AG04449 (cell line): Measurements from ENCODE around the gene ESRRA.
A peak's percentile ranks its signal among the peaks of the same experiment; 100 is the strongest.

Experiments
- CTCF ChIA-PET: fragments of 350-600 bp; formaldehyde crosslinking; extraction: SDS; loops from one replicate; lab custom pipeline; 2021; ENCODE audit warnings: antibody characterized with exemption; lab: Yijun Ruan, JAX
- POLR2A ChIA-PET: fragments of 400-600, 350-600 bp; formaldehyde crosslinking; extraction: SDS; loops from one replicate; lab custom pipeline; 2020; ENCODE audit warnings: antibody characterized with exemption, inconsistent platforms; lab: Yijun Ruan, JAX
- DNase-seq: peaks from one replicate; pipeline ENCODE4 v3.0.0-alpha.2; 2010; ENCODE audit warnings: low read depth, low spot score
- H3K4me3 ChIP-seq: 2 replicates; pipeline ENCODE4 v1.5.1; 2011; ENCODE audit warnings: low read depth, mild to moderate bottlenecking, control low read depth, low read length
- TF ChIP-seq, protein P1 (sequence below): IDR thresholded peaks from one replicate; pipeline ENCODE4 v1.5.1; 2011; ENCODE audit warnings: mild to moderate bottlenecking, moderate library complexity, low read length, control low read depth, inconsistent platforms; ENCODE audit not compliant: insufficient read depth; ENCODE audit errors: missing control alignments

The ESRRA gene

DNA sequence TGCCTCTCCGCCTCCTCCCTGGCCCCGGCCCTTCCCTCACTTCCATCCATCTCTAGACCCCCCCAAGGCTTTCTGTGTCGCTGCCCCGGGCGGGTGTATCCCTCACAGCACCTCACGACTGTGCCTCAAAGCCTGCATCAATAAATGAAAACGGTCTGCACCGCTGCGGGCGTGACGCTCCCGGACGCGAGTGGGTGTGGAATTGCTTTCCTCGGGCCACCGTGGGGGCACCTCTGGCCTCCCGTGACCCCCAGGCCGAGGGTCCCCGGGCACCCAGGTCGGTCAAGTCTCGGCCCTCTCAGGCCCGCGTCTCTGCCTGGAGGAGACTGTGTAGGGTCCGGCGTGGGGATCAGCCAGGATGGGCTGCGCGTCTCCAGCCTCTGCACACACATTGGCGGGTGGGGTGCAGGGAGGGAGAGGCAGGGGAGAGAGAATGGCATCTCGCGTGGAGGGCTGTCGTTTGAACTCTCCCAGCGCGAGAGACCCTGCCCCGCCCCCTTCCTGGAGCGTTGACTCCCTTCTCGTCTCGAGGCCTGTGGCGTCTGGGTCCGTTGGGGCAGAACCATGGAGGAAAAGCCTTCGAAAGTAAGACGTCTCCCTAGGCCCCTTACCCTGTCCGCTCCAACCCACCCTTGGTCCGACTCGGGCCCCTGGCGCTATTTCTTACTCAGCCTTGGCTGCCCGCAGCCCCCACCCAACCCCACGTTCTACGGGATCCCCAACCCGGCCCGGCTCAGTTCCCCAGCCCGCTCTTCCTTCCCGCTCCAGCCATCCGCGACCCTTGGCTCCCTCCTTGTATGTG, 5.3 kb upstream of the ESRRA start, which contains the start of gene CATSPERZ:
Gene CATSPERZ, plus strand, starts transcription at position 512 of the 802 bp plus-strand sequence. Its CDS starts 53 bp downstream, at position 565.
- DNase-seq, result no peak
- H3K4me3 ChIP-seq, result peak within 1 kb of the TSS; percentile 49
- ChIA-PET POLR2A (interaction anchor here (1.6 kb wide), 2 partner anchors 29 to 96 kb away, joined by 5 to 6 read pairs; no protein-coding TSS in a partner anchor), CTCF (interaction anchor here (0.9 to 8.2 kb wide), 27 partner anchors 7 to 351 kb away, joined by 3 to 305 read pairs (median 8); partner anchors contain the start of genes BAD, FERMT3, GPR137 and KCNK4)
- TF ChIP-seq, protein P1, sequence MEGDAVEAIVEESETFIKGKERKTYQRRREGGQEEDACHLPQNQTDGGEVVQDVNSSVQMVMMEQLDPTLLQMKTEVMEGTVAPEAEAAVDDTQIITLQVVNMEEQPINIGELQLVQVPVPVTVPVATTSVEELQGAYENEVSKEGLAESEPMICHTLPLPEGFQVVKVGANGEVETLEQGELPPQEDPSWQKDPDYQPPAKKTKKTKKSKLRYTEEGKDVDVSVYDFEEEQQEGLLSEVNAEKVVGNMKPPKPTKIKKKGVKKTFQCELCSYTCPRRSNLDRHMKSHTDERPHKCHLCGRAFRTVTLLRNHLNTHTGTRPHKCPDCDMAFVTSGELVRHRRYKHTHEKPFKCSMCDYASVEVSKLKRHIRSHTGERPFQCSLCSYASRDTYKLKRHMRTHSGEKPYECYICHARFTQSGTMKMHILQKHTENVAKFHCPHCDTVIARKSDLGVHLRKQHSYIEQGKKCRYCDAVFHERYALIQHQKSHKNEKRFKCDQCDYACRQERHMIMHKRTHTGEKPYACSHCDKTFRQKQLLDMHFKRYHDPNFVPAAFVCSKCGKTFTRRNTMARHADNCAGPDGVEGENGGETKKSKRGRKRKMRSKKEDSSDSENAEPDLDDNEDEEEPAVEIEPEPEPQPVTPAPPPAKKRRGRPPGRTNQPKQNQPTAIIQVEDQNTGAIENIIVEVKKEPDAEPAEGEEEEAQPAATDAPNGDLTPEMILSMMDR, result no peak

DNA sequence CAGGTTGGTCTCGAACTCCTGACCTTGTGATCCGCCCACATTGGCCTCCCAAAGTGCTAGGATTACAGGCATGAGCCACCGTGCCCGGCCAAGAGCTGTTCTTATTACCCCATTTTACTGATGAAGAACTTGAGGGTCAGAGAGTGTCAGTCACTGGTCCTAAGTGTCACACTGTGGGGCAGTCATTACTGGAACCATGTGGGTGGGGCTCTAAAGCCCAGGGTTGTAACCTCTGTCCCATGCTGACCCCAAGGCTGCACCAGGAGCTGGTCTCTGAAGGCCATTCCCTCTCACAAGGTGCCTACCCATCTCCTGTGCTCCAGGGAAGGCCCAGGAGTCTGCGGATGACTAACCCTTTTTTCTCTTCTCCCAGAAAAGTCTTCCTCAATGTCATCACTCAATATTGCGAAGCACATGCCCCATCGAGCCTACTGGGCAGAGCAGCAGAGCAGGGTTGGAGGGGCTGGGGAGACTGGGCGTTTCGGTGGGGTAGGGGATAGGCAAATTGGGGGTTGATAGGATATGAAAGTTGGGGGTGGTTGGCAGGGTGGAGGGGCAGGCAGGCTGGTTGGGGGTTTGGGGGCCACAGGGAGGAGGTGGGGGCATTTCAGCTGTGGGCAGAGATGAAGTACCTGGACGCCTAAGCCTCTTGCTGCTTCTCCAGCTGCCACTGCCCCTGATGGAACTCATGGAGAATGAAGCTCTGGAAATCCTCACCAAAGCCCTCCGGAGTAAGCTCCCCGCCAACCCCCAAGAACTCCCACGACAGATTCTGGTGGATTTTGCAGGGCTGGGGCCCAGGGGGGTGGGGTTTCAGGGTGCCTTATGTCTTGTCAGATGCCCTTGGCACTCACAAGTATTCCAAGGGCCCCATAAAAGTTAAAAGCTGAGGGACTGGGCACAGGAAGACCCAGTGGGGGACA, 2.0 kb upstream of the ESRRA start:
- ChIA-PET CTCF (interaction anchor here (0.6 to 8.2 kb wide), 37 partner anchors 9 to 466 kb away, joined by 3 to 305 read pairs (median 9); partner anchors contain the start of genes BAD, FERMT3, GPR137 and KCNK4), POLR2A (interaction anchor here (1.0 to 2.3 kb wide), 3 partner anchors 15 to 51 kb away, joined by 3 to 12 read pairs (median 3); partner anchors contain the start of gene PRDX5)
- no peak overlapping the region for H3K4me3 ChIP-seq
- TF ChIP-seq, protein P1, result no peak
- DNase-seq, result no peak

DNA sequence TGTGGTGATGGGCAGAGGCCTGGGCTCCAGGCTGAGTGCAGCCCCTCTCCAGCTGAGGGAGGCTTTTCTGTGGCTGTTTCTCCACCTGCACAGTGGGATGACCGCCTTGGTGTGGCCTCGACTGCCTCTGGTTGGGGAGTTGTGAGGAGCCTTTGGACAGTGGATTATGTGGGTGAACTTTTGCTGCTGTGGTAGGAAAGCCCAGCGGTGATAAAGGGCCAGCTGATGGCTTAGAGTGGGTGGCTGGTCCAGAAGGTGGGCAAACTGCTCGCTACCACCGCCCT, 1.4 kb upstream of the ESRRA start:
- POLR2A ChIA-PET, result interaction anchor here (1.3 to 2.3 kb wide), 4 partner anchors 14 to 118 kb away, joined by 4 to 12 read pairs (median 10); partner anchors contain the start of genes PRDX5, STIP1 and TRMT112
- CTCF ChIA-PET, result interaction anchor here (0.6 to 8.2 kb wide), 32 partner anchors 10 to 304 kb away, joined by 3 to 305 read pairs (median 10); partner anchors contain the start of genes BAD, FERMT3, GPR137 and KCNK4
- TF ChIP-seq, protein P1, result no peak
- no peak for DNase-seq
- H3K4me3 ChIP-seq, result peak overlapping the region; percentile 73

DNA sequence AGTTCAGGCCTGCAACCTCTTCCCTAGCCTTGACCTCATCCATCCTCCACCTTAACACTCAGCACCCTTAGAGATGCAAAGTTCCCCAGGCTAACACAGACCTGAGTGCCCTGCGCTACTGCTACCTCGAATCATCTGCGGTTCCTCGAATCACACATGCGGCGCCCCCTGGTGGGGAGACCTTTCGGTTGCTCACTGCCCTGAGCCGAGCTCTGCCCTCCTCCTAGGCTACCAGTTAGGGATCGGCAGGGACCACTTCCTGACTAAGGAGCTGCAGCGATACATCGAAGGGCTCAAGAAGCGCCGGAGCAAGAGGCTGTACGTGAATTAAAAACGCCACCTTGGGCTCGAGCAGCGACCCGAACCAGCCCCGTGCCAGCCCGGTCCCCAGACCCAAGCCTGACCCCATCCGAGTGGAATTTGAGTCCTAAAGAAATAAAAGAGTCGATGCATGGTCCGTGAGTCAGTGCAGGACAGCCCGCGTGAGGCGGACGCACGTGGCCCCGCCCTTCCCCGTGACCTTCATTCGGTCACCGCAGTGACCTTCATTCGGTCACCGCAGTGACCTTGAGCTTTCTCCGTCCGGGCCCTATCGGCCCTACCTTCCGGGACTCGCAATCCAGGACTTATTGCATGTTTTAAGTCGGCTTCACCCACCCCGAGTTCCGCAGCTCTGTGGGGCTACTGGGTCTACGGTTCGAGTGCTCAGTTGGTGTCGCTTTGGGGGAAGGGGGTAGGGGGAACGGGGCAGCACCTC, 830 bp upstream of the ESRRA start:
- POLR2A ChIA-PET, result interaction anchor here (0.6 to 2.3 kb wide), 8 partner anchors 13 to 119 kb away, joined by 3 to 12 read pairs (median 4); partner anchors contain the start of genes PRDX5, STIP1 and TRMT112
- CTCF ChIA-PET, result interaction anchor here (0.6 to 8.2 kb wide), 40 partner anchors 10 to 466 kb away, joined by 3 to 305 read pairs (median 8); partner anchors contain the start of genes BAD, FERMT3, FKBP2 and GPR137
- peak overlapping the region; percentile 73 for H3K4me3 ChIP-seq
- TF ChIP-seq, protein P1, result peak; percentile 93
- DNase-seq, result no peak

DNA sequence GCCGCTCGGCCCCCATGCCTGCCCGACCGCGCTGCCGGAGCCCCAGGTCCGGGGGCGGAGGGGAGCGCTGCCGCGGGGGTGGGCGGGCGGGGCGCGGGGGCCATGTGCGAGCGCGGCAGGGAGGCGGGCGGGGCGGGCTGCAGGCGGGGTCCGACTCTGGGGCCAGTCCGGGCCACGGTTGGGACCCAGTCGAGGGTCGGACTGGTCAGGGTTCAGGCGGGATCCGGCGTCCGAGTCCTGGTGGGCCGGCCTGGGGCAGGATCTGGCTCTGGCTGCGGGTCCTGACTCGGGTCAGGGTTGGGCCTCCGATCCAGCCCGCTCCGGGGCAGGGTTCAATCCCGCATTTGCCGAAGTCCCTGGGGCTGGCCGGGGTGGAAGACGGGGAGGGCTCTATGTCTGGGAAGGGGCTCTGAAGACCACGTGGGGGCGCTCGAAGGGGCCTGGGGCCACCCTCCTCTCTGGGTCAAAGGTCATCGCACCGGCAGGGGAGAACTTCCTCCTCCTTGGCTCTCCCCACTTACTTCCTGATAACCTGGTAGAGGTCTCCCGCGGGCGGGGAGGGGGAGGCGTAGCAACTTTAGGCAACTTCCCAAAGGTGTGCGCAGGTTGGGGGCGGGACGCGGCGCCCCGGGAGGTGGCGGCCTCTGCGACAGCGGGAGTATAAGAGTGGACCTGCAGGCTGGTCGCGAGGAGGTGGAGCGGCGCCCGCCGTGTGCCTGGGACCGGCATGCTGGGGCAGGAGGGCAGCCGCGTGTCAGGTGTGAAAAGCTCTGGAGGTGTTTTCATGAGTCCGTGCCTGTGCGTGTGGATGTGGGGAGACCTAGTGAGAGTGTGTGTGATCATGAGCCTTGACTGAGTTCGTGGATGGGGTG, 603 bp downstream of the ESRRA start:
- no peak for DNase-seq
- POLR2A ChIA-PET, result interaction anchor here (1.0 to 2.0 kb wide), 4 partner anchors 12 to 120 kb away, joined by 3 to 12 read pairs (median 6); partner anchors contain the start of genes PRDX5, STIP1 and TRMT112
- H3K4me3 ChIP-seq, result peak overlapping the region; percentile 71
- TF ChIP-seq, protein P1, result peak; percentile 8
- CTCF ChIA-PET, result interaction anchor here (5.8 to 8.2 kb wide), 3 partner anchors 10 to 59 kb away, joined by 111 to 139 read pairs (median 127); partner anchors contain the start of genes PLCB3, PPP1R14B, PRDX5 and TRMT112
